ENCODE measurements around the gene KCTD20. TPM values are rescaled to one million over a fixed set of nuclear protein-coding genes. Genes with fewer than 3 reads are reported as not detected.

The KCTD20 gene
- total and polyA plus RNA-seq, 9 of the 15 experiments (the other 6 are each of a cell fraction or from before 2014, with no cell fraction given), result 28.9 to 160 (median 70.6) TPM

DNA sequence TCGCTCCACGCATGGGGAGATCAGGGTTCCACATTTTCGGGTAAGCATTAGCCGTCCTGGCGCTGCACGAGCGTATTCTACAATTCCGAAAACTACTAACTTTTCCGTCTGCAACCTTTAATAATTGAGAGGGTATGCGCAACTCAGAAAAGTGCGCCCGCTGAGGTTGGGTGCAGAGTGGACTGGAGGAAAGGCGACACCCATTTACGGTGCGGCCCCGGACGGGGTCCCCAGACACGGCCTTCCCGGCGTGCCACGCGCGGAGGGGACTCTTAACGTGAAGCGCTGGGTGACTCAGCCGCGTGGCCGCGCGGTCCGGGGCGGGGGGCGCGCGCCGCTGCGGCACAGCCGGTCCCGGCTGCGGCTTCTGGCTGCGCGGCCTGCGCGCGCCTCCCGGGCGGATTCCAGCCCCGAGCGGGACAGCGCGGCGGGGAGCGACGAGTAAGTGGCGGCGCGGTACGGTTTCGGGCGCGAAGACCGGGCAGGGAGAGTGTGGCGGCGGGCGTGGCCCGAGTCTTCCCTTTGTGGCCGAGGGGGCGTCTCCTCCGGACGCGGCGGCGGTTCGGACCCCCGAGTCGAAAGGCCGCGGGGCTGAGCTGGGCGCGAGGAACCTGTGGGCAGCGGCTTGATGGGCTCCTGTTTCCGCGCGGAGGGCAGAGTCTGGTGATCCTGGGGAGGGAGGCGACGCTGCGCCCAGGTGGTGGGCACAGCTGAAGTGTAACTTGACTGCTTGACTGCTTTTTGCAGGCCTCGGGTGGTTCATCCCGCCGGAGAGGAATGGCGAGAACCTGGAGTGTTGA lies at the start of gene KCTD20, which contains the start of gene PXT1 (continued):
- peak; percentile 29; the same call in 1 of the 2 replicates for TF ChIP-seq ZNF239 (CRISPR knock-in tag; IDR thresholded peaks at IDR 0.05)
- peak; percentile 98 for TF ChIP-seq RB1 (IDR thresholded peaks at IDR 0.05; ENCODE audit: low read depth)
- TF ChIP-seq, protein P1, sequence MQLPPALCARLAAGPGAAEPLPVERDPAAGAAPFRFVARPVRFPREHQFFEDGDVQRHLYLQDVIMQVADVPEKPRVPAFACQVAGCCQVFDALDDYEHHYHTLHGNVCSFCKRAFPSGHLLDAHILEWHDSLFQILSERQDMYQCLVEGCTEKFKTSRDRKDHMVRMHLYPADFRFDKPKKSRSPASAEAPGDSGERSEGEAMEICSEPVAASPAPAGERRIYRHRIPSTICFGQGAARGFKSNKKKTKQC (CRISPR knock-in tag; IDR thresholded peaks at IDR 0.05), result no peak
- TF ChIP-seq CEBPB (tag; IDR thresholded peaks at IDR 0.05), result no peak
- TF ChIP-seq, protein P2, sequence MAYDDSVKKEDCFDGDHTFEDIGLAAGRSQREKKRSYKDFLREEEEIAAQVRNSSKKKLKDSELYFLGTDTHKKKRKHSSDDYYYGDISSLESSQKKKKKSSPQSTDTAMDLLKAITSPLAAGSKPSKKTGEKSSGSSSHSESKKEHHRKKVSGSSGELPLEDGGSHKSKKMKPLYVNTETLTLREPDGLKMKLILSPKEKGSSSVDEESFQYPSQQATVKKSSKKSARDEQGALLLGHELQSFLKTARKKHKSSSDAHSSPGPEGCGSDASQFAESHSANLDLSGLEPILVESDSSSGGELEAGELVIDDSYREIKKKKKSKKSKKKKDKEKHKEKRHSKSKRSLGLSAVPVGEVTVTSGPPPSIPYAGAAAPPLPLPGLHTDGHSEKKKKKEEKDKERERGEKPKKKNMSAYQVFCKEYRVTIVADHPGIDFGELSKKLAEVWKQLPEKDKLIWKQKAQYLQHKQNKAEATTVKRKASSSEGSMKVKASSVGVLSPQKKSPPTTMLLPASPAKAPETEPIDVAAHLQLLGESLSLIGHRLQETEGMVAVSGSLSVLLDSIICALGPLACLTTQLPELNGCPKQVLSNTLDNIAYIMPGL (CRISPR knock-in tag; IDR thresholded peaks at IDR 0.05), result peak; percentile 93
- TF ChIP-seq TAF9B (IDR thresholded peaks at IDR 0.05; ENCODE audit: partially characterized antibody), result peak; percentile 92
- no peak for TF ChIP-seq ZBTB8A (IDR thresholded peaks at IDR 0.05; ENCODE audit: partially characterized antibody)
- TF ChIP-seq BHLHE40 (IDR thresholded peaks at IDR 0.05; ENCODE audit: low read length), result peak; percentile 51; the same call in 1 of the 2 replicates
- TF ChIP-seq CCNT2 (IDR thresholded peaks at IDR 0.05; ENCODE audit: borderline replicate concordance, extremely low read depth, insufficient read length, low read depth, low read length), result peak; percentile 99
- TF ChIP-seq ZNF830 (CRISPR knock-in tag; IDR thresholded peaks at IDR 0.05), result no peak
- no peak for TF ChIP-seq FOXJ2 (tag; IDR thresholded peaks at IDR 0.05)
- no peak for TF ChIP-seq NELFE (IDR thresholded peaks at IDR 0.05; ENCODE audit: insufficient read depth, insufficient read length)
- TF ChIP-seq CHD2 (IDR thresholded peaks at IDR 0.05; ENCODE audit: low read depth, low read length), result no peak
- TF ChIP-seq SIN3B (IDR thresholded peaks at IDR 0.05; ENCODE audit: low read depth), result peak; percentile 75
- no peak for TF ChIP-seq RBM39 (optimal IDR thresholded peaks at IDR 0.05; ENCODE audit: low read depth, low read length)
- no peak for TF ChIP-seq NFYB (IDR thresholded peaks at IDR 0.05; ENCODE audit: extremely low read depth, insufficient read length)
- TF ChIP-seq EP300 (IDR thresholded peaks at IDR 0.05; ENCODE audit: low read length), result peak; percentile 75
- TF ChIP-seq ZBED1 (IDR thresholded peaks at IDR 0.05), result peak; percentile 84; the same call in 1 of the 2 replicates
- 0 out of 2 replicates have a peak, but pooled peaks have one; percentile 53 for TF ChIP-seq ZNF133 (CRISPR knock-in tag; IDR thresholded peaks at IDR 0.05)
- TF ChIP-seq, protein P3, sequence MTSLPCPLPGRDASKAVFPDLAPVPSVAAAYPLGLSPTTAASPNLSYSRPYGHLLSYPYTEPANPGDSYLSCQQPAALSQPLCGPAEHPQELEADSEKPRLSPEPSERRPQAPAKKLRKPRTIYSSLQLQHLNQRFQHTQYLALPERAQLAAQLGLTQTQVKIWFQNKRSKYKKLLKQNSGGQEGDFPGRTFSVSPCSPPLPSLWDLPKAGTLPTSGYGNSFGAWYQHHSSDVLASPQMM (CRISPR knock-in tag; IDR thresholded peaks at IDR 0.05), result no peak
- no peak for TF ChIP-seq MEF2A (IDR thresholded peaks at IDR 0.05; ENCODE audit: control insufficient read depth, low read depth, low read length)
- TF ChIP-seq WHSC1 (IDR thresholded peaks at IDR 0.05; ENCODE audit: low read length), result no peak
- TF ChIP-seq NCOR1 (IDR thresholded peaks at IDR 0.05), result peak; percentile 63
- peak; percentile 94 for TF ChIP-seq TBP (optimal IDR thresholded peaks at IDR 0.05; ENCODE audit: low read depth, low read length)
- peak; percentile 75; the same call in 1 of the 2 replicates for TF ChIP-seq PHB (CRISPR knock-in tag; IDR thresholded peaks at IDR 0.05)
- TF ChIP-seq, protein P4, sequence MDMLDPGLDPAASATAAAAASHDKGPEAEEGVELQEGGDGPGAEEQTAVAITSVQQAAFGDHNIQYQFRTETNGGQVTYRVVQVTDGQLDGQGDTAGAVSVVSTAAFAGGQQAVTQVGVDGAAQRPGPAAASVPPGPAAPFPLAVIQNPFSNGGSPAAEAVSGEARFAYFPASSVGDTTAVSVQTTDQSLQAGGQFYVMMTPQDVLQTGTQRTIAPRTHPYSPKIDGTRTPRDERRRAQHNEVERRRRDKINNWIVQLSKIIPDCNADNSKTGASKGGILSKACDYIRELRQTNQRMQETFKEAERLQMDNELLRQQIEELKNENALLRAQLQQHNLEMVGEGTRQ (CRISPR knock-in tag; IDR thresholded peaks at IDR 0.05), result no peak; the same call in 1 of the 2 replicates
- no peak for TF ChIP-seq PCBP2 (IDR thresholded peaks at IDR 0.05; ENCODE audit: low read depth, low read length, poor library complexity, severe bottlenecking)
- no peak for TF ChIP-seq SAFB2 (IDR thresholded peaks at IDR 0.05; ENCODE audit: borderline replicate concordance, low read depth, low read length, severe bottlenecking)
